ENCODE data around the gene P3H3.
A peak's percentile ranks its signal among the peaks of the same experiment; 100 is the strongest.

P3H3 gene

DNA sequence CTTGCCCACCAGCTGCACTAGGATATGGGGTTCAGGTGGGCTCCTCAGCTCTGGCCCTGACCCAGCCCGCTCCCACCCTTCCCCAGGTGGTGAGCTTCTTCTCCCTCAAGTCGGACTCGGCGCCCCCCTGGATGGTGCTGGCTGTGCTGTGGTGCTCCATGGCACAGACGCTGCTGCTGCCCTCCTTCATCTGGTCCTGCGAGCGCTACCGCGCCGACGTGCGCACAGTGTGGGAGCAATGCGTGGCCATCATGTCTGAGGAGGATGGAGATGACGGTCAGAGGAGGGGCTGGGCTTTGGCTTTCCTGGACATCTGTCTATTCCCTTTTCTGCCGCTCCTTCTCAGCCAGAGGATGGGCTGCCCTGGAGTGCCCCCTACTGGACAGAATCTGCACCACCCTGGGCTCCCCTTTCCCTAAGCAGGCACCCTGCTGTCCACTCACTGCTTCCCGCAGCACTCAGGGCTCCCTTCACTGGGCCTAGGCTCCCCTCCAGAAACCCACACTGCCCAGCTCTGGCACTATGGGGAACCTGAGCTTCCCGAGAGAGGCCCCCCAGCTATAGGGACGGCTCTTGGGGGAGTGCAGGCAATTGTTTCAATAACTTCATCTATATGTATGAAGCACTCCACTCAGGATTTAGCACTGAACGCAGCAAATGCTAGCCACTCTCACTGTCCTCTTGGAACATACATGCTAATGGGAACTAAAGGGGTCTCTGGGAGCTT lies 2.6 kb upstream of the P3H3 start (continued):
- TF ChIP-seq ZNF155 (tag by site-specific recombination; IDR thresholded peaks at IDR 0.05) (no peak), ZXDB (tag by site-specific recombination; IDR thresholded peaks at IDR 0.05) (no peak), ZNF623 (tag by site-specific recombination; IDR thresholded peaks at IDR 0.05) (no peak), ZNF146 (tag by site-specific recombination; IDR thresholded peaks at IDR 0.05) (no peak), ZNF19 (tag by site-specific recombination; IDR thresholded peaks at IDR 0.05; ENCODE audit: low read depth) (no peak), YY1 (tag by site-specific recombination; IDR thresholded peaks at IDR 0.05) (no peak), ZNF585B (tag by site-specific recombination; IDR thresholded peaks at IDR 0.05) (no peak), ZNF133 (tag by site-specific recombination; IDR thresholded peaks at IDR 0.05) (no peak), YY2 (tag by site-specific recombination; IDR thresholded peaks at IDR 0.05) (no peak), ZNF24 (tag by site-specific recombination; IDR thresholded peaks at IDR 0.05) (0 out of 2 replicates have a peak, but pooled peaks have one; percentile 43), KLF16 (tag by site-specific recombination; IDR thresholded peaks at IDR 0.05) (no peak), KLF1 (tag by site-specific recombination; IDR thresholded peaks at IDR 0.05) (no peak), ZNF202 (tag by site-specific recombination; IDR thresholded peaks at IDR 0.05; ENCODE audit: borderline replicate concordance) (no peak), ZNF138 (tag by site-specific recombination; IDR thresholded peaks at IDR 0.05; ENCODE audit: borderline replicate concordance) (no peak), FEZF1 (tag by site-specific recombination; IDR thresholded peaks at IDR 0.05) (no peak)

DNA sequence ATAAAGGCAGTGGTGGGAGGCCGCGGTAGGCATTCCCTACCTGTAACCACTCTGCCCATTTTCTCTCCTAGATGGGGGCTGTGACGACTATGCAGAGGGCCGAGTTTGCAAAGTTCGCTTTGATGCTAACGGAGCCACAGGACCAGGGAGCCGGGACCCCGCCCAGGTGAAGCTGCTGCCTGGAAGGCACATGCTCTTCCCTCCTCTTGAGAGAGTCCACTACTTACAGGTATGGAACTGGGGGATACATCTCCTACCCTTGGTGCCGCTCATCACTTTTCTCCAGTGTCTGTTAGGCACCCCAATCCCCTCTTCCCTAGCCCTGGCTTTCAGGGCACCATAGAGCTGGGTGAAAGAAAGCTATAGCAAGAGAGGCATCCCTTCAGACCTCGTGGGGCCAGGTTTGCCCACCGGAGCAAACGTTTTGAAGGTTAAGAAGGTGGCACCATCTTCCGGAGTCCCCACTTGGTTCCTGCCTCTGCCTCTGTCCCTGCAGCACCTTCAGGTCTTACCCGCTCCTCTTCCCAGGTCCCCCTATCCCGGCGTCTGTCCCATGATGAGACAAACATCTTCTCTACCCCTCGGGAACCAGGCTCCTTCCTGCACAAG lies 2.0 kb upstream of the P3H3 start:
- peaks cover under 1% of the 10 kb centered on the region; the same call in 1 of the 2 replicates for H3K4me1 ChIP-seq (ENCODE audit: control insufficient read depth, insufficient read depth, low read length)
- no peak overlapping the region for H3K4me3 ChIP-seq (ENCODE audit: low read depth, low read length)
- H3K36me3 ChIP-seq (ENCODE audit: control insufficient read depth in 2 of 2, insufficient read depth in 1 of 2, low read length in 2 of 2): peaks cover 2 to 18% of the 10 kb centered on the region in 2 experiments; a peak in 1 of 3 replicates
- TF ChIP-seq, protein P1, sequence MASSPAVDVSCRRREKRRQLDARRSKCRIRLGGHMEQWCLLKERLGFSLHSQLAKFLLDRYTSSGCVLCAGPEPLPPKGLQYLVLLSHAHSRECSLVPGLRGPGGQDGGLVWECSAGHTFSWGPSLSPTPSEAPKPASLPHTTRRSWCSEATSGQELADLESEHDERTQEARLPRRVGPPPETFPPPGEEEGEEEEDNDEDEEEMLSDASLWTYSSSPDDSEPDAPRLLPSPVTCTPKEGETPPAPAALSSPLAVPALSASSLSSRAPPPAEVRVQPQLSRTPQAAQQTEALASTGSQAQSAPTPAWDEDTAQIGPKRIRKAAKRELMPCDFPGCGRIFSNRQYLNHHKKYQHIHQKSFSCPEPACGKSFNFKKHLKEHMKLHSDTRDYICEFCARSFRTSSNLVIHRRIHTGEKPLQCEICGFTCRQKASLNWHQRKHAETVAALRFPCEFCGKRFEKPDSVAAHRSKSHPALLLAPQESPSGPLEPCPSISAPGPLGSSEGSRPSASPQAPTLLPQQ (tag by site-specific recombination; IDR thresholded peaks at IDR 0.05): no peak
- TF ChIP-seq ZNF677 (tag by site-specific recombination; IDR thresholded peaks at IDR 0.05) (no peak), ZNF600 (tag by site-specific recombination; IDR thresholded peaks at IDR 0.05) (no peak), ZNF501 (tag by site-specific recombination; IDR thresholded peaks at IDR 0.05) (no peak), ZNF302 (tag by site-specific recombination; IDR thresholded peaks at IDR 0.05; ENCODE audit: low read depth) (no peak), ZNF549 (tag by site-specific recombination; IDR thresholded peaks at IDR 0.05) (no peak), ZNF560 (tag by site-specific recombination; IDR thresholded peaks at IDR 0.05; ENCODE audit: borderline replicate concordance) (no peak), TCF7L2 (IDR thresholded peaks at IDR 0.05; ENCODE audit: borderline replicate concordance, low read depth, low read length) (no peak)
- TF ChIP-seq, protein P2, sequence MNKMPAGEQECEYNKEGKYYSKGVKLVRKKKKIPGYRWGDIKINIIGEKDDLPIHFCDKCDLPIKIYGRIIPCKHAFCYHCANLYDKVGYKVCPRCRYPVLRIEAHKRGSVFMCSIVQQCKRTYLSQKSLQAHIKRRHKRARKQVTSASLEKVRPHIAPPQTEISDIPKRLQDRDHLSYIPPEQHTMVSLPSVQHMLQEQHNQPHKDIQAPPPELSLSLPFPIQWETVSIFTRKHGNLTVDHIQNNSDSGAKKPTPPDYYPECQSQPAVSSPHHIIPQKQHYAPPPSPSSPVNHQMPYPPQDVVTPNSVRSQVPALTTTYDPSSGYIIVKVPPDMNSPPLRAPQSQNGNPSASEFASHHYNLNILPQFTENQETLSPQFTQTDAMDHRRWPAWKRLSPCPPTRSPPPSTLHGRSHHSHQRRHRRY (tag by site-specific recombination; IDR thresholded peaks at IDR 0.05): no peak
- TF ChIP-seq, protein P3, sequence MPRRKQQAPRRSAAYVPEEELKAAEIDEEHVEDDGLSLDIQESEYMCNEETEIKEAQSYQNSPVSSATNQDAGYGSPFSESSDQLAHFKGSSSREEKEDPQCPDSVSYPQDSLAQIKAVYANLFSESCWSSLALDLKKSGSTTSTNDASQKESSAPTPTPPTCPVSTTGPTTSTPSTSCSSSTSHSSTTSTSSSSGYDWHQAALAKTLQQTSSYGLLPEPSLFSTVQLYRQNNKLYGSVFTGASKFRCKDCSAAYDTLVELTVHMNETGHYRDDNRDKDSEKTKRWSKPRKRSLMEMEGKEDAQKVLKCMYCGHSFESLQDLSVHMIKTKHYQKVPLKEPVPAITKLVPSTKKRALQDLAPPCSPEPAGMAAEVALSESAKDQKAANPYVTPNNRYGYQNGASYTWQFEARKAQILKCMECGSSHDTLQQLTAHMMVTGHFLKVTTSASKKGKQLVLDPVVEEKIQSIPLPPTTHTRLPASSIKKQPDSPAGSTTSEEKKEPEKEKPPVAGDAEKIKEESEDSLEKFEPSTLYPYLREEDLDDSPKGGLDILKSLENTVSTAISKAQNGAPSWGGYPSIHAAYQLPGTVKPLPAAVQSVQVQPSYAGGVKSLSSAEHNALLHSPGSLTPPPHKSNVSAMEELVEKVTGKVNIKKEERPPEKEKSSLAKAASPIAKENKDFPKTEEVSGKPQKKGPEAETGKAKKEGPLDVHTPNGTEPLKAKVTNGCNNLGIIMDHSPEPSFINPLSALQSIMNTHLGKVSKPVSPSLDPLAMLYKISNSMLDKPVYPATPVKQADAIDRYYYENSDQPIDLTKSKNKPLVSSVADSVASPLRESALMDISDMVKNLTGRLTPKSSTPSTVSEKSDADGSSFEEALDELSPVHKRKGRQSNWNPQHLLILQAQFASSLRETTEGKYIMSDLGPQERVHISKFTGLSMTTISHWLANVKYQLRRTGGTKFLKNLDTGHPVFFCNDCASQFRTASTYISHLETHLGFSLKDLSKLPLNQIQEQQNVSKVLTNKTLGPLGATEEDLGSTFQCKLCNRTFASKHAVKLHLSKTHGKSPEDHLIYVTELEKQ (tag by site-specific recombination; IDR thresholded peaks at IDR 0.05; ENCODE audit: borderline replicate concordance): no peak
- CTCF ChIA-PET: interaction anchor here (0.7 to 8.1 kb wide), 23 partner anchors 8 to 274 kb away, joined by 3 to 116 read pairs (median 6); partner anchors contain the start of genes CDCA3, GNB3, LPAR5 and MLF2
- no peak overlapping the region for H3K27ac ChIP-seq (ENCODE audit: extremely low read depth, low read depth, low read length)
- POLR2A ChIA-PET: interaction anchor here (0.5 to 1.5 kb wide), 3 partner anchors 19 to 137 kb away, joined by 3 to 7 read pairs (median 6); partner anchors contain the start of genes CDCA3 and ZNF384
- no peaks in the 10 kb centered on the region for H3K9me3 ChIP-seq (ENCODE audit: control insufficient read depth, insufficient read depth, low read depth, low read length)
